Uterus (tissue), 4 donors: ENCODE results near the gene KIAA1586. TPM values are rescaled to one million over a fixed set of nuclear protein-coding genes. Genes with fewer than 3 reads are reported as not detected.
"Not testable (repeated sequence)": the region's sequence is repeated elsewhere in the genome, so short reads cannot be mapped to it uniquely, and the experiment has no call there.

Experiments
- DNase-seq, 2 donors: peaks; one replicate each; pipeline ENCODE4 v3.0.0-alpha.2; 2019 to 2020
- H3K27ac ChIP-seq, 2 donors: fragments of 200-600 bp; sonication (generic); 1 replicate in 1 of 2; 2 replicates in 1 of 2; pipeline ENCODE4 v1.5.1; 2016 to 2018
- H3K27me3 ChIP-seq, 2 donors: fragments of 200-600 bp; sonication (generic); one replicate each; pipeline ENCODE4 v1.5.1; 2018 to 2019; ENCODE audit warnings: control low read depth in 1 of 2
- H3K36me3 ChIP-seq, 2 donors: fragments of 200-600 bp; sonication (generic); one replicate each; pipeline ENCODE4 v1.5.1; 2019; ENCODE audit warnings: control low read depth in 1 of 2
- H3K4me1 ChIP-seq, 2 donors: fragments of 200-600 bp; sonication (generic); one replicate each; pipeline ENCODE4 v1.5.1; 2018 to 2019; ENCODE audit warnings: control low read depth in 1 of 2
- H3K4me3 ChIP-seq, 2 donors: fragments of 200-600 bp; sonication (generic); 1 replicate in 1 of 2; 2 replicates in 1 of 2; pipeline ENCODE4 v1.5.1; 2018 to 2019; ENCODE audit warnings: mild to moderate bottlenecking in 1 of 2
- H3K9me3 ChIP-seq, 2 donors: fragments of 200-600 bp; sonication (generic); one replicate each; pipeline ENCODE4 v1.5.1; 2019; ENCODE audit warnings: control low read depth in 1 of 2
- CTCF ChIP-seq, 4 experiments: fragments of 200-600 bp in 2 of 4; fragments of 450-650 bp in 2 of 4; sonication (generic) in 2 of 4; IDR thresholded peaks; one replicate each; pipeline ENCODE4 v1.5.1; 2016 to 2019; ENCODE audit warnings: antibody characterized with exemption in 4 of 4, mild to moderate bottlenecking in 2 of 4, moderate library complexity in 1 of 4
- POLR2A ChIP-seq, 2 donors: fragments of 450-650 bp; IDR thresholded peaks; one replicate each; pipeline ENCODE4 v1.6.1; 2016; ENCODE audit warnings: antibody characterized with exemption in 2 of 2, mild to moderate bottlenecking in 1 of 2, moderate library complexity in 1 of 2
- intact Hi-C: fragments of 100-400 bp; cut with DNase I; formaldehyde crosslinking; loops from one replicate; pipeline ENCODE4 v1.15.1; 2023; ENCODE audit warnings: low total_unique reads
- total RNA-seq, 4 donors: library from RNA; depleted of rRNA in 3 of 4; stranded (reverse); fragments of >200 nt in 3 of 4; gene quantifications; one replicate each; pipeline versions ENCODE4 v1.1.0 to v1.2.4, GENCODE V29; 2014 to 2023
- donor health status: DM: yes; HTN: yes; CAD: no.

KIAA1586 gene
- total RNA-seq, 4 donors from 2014 or later, result 18.5 to 60.3 (median 28.9) TPM

- H3K27me3 ChIP-seq, result no peaks in the 10 kb centered on the region
- no peak overlapping the region for H3K27ac ChIP-seq
- H3K4me3 ChIP-seq, result no peak overlapping the region
- no peak for TF ChIP-seq CTCF (IDR thresholded peaks at IDR 0.05)
- TF ChIP-seq POLR2A (IDR thresholded peaks at IDR 0.05), result no peak
- H3K4me1 ChIP-seq, result no peaks in the 10 kb centered on the region
- no peaks in the 10 kb centered on the region for H3K9me3 ChIP-seq
- no peak for DNase-seq
- intact Hi-C loops, result no loop called here
- H3K36me3 ChIP-seq, result no peaks in the 10 kb centered on the region
Observed at GRCh38 chr6:57006101-57006500, 40.4 kb upstream of the KIAA1586 start.

- intact Hi-C loops, H3K4me3 ChIP-seq, H3K9me3 ChIP-seq, H3K27ac ChIP-seq, H3K4me1 ChIP-seq, H3K36me3 ChIP-seq, DNase-seq, H3K27me3 ChIP-seq: not testable (repeated sequence)
Observed at GRCh38 chr6:57008069-57008468, 38.4 kb upstream of the KIAA1586 start.

GRCh38 chr6:57013521-57013926 is 33.0 kb upstream of the KIAA1586 start:
- intact Hi-C loops, result no loop called here
- H3K9me3 ChIP-seq, result no peaks in the 10 kb centered on the region
- H3K27me3 ChIP-seq, result no peaks in the 10 kb centered on the region
- no peak for DNase-seq
- H3K27ac ChIP-seq, result no peak overlapping the region
- TF ChIP-seq POLR2A (IDR thresholded peaks at IDR 0.05) (no peak), CTCF (IDR thresholded peaks at IDR 0.05) (no peak)
- no peaks in the 10 kb centered on the region for H3K4me1 ChIP-seq
- H3K36me3 ChIP-seq, result no peaks in the 10 kb centered on the region
- no peak overlapping the region for H3K4me3 ChIP-seq

GRCh38 chr6:57017069-57017468 is 29.4 kb upstream of the KIAA1586 start:
- Histone ChIP-seq H3K36me3 (no peaks in the 10 kb centered on the region), H3K4me3 (no peak overlapping the region), H3K27ac (no peak overlapping the region), H3K4me1 (no peaks in the 10 kb centered on the region), H3K27me3 (no peaks in the 10 kb centered on the region), H3K9me3 (no peaks in the 10 kb centered on the region)
- no peak for TF ChIP-seq POLR2A (IDR thresholded peaks at IDR 0.05)
- TF ChIP-seq CTCF (IDR thresholded peaks at IDR 0.05), result no peak
- no peak for DNase-seq
- intact Hi-C loops, result no loop called here

GRCh38 chr6:57017841-57018240 is 28.7 kb upstream of the KIAA1586 start:
- H3K4me3 ChIP-seq, result no peak overlapping the region
- H3K4me1 ChIP-seq, result no peaks in the 10 kb centered on the region
- no peaks in the 10 kb centered on the region for H3K27me3 ChIP-seq
- no peaks in the 10 kb centered on the region for H3K9me3 ChIP-seq
- DNase-seq, result no peak
- no peak overlapping the region for H3K27ac ChIP-seq
- H3K36me3 ChIP-seq, result no peaks in the 10 kb centered on the region
- intact Hi-C loops, result no loop called here
- TF ChIP-seq CTCF (IDR thresholded peaks at IDR 0.05) (no peak), POLR2A (IDR thresholded peaks at IDR 0.05) (no peak)

GRCh38 chr6:57019434-57019833 is 27.1 kb upstream of the KIAA1586 start:
- intact Hi-C loops, result no loop called here
- H3K4me1 ChIP-seq, result no peaks in the 10 kb centered on the region
- H3K4me3 ChIP-seq, result no peak overlapping the region
- DNase-seq, result no peak
- no peaks in the 10 kb centered on the region for H3K36me3 ChIP-seq
- no peaks in the 10 kb centered on the region for H3K9me3 ChIP-seq
- H3K27ac ChIP-seq, result no peak overlapping the region
- H3K27me3 ChIP-seq, result no peaks in the 10 kb centered on the region
- TF ChIP-seq CTCF (IDR thresholded peaks at IDR 0.05), result no peak
